ENCODE measurements around the gene ARID5B. TPM values are rescaled to one million over a fixed set of nuclear protein-coding genes. Genes with fewer than 3 reads are reported as not detected.

ARID5B gene
- total and polyA plus RNA-seq, 2 of the 4 experiments (the other 2 are of a cell fraction): 41.0 to 125 TPM

- H3K27ac ChIP-seq (ENCODE audit: insufficient read depth, low read length): no peak overlapping the region
These were observed 11.1 kb upstream of the ARID5B start for GRCh38 chr10:61890430-61890829.

More at GRCh38 chr10:61890430-61890829, 11.1 kb upstream of the ARID5B start:
- Histone ChIP-seq H3K23ac (ENCODE audit: low read depth, low read length) (no peak overlapping the region), H3K18ac (ENCODE audit: low read depth, low read length) (no peak overlapping the region), H2BK5ac (ENCODE audit: low read depth, low read length, poor library complexity, severe bottlenecking) (no peak overlapping the region), H3K9me3 (ENCODE audit: control insufficient read depth, insufficient read depth, low read length) (no peaks in the 10 kb centered on the region), H2AFZ (replicated peaks; ENCODE audit: low read length, poor library complexity) (no peak overlapping the region), H2AK9ac (replicated peaks; ENCODE audit: low read depth, low read length, poor library complexity) (no peak overlapping the region), H3K27me3 (ENCODE audit: control insufficient read depth, insufficient read depth, low read length) (no peaks in the 10 kb centered on the region), H3K56ac (ENCODE audit: extremely low read depth, insufficient read depth, low read length) (no peak overlapping the region), H3K9me1 (ENCODE audit: insufficient read depth, low read length) (no peaks in the 10 kb centered on the region), H3K4me2 (ENCODE audit: low read depth, low read length) (no peak overlapping the region), H4K8ac (ENCODE audit: low read depth in 2 of 2, low read length in 2 of 2) (no peak overlapping the region), H3K4me1 (ENCODE audit: control insufficient read depth, insufficient read depth, low read length) (peaks cover 3% of the 10 kb centered on the region; the same call in 1 of the 2 replicates), H3K4ac (ENCODE audit: low read depth, low read length) (no peak overlapping the region), H2BK20ac (ENCODE audit: low read depth, low read length) (no peak overlapping the region; the same call in 1 of the 2 replicates), H3K9ac (ENCODE audit: low read depth, low read length) (no peak overlapping the region), H3K79me1 (ENCODE audit: low read depth in 1 of 2, low read length in 2 of 2) (no peaks in the 10 kb centered on the region), H4K91ac (ENCODE audit: insufficient read depth, low read depth, low read length) (no peak overlapping the region), H2AK5ac (ENCODE audit: low read depth, low read length) (no peak overlapping the region), H4K20me1 (ENCODE audit: insufficient read depth, low read length) (no peaks in the 10 kb centered on the region), H3K36me3 (ENCODE audit: control insufficient read depth, insufficient read depth, low read length) (no peaks in the 10 kb centered on the region), H2BK15ac (ENCODE audit: low read depth, low read length) (no peak overlapping the region), H2BK120ac (ENCODE audit: low read depth, low read length) (no peak overlapping the region), H4K5ac (ENCODE audit: low read depth, low read length) (no peak overlapping the region), H3K4me3 (ENCODE audit: insufficient read depth, low read depth, low read length) (no peak overlapping the region), H3K14ac (replicated peaks; ENCODE audit: low read depth, low read length) (no peak overlapping the region)
- in situ Hi-C loops (cut with MboI; ENCODE audit: low sequenced_read_pairs) (no loop called here), intact Hi-C loops (cut with micrococcal nuclease) (no loop called here), dilution Hi-C loops (cut with HindIII; ENCODE audit: low sequenced_read_pairs, unreplicated experiment) (no loop called here)
- ChIA-PET POLR2A (ENCODE audit: unreplicated experiment) (no interaction called here), CTCF (interaction anchor here (1.2 kb wide), 1 partner anchor 12 kb away, joined by 3 read pairs; no protein-coding TSS in a partner anchor)
- TF ChIP-seq FOS (IDR thresholded peaks at IDR 0.05; ENCODE audit: low read depth, low read length) (no peak), BHLHE40 (IDR thresholded peaks at IDR 0.05; ENCODE audit: low read depth, low read length) (no peak), MAFK (IDR thresholded peaks at IDR 0.05; ENCODE audit: low read depth, low read length) (no peak), RAD21 (IDR thresholded peaks at IDR 0.05; ENCODE audit: low read length) (no peak), ELK1 (IDR thresholded peaks at IDR 0.05; ENCODE audit: borderline replicate concordance, low read depth, low read length) (no peak), RCOR1 (IDR thresholded peaks at IDR 0.05; ENCODE audit: insufficient replicate concordance, low read length) (no peak), USF2 (IDR thresholded peaks at IDR 0.05; ENCODE audit: low read depth, low read length) (no peak), RFX5 (IDR thresholded peaks at IDR 0.05; ENCODE audit: low read depth, low read length) (no peak), MXI1 (IDR thresholded peaks at IDR 0.05; ENCODE audit: borderline replicate concordance, low read depth, low read length) (no peak), POLR2A (IDR thresholded peaks at IDR 0.05; ENCODE audit: low read depth, low read length) (no peak), SMC3 (IDR thresholded peaks at IDR 0.05; ENCODE audit: low read depth, low read length) (no peak)
- DNase-seq (peak; percentile 30), ATAC-seq (ENCODE audit: low read depth) (peak; percentile 27; the same call in 1 of the 2 replicates)
- no TSS peak for BruUV-seq (replicated peaks)
